Hepatocyte (in vitro differentiated cells): ENCODE results near the gene CBLB.

ENCODE experiments used
- EZH2 ChIP-seq: fragments of 200-600 bp; sonication (generic); IDR thresholded peaks from 2 replicates; pipeline ENCODE4 v1.6.1; 2016; ENCODE audit warnings: antibody characterized with exemption, mild to moderate bottlenecking, borderline replicate concordance
- TF ChIP-seq, protein P1 (sequence below): fragments of 200-600 bp; sonication (generic); IDR thresholded peaks from 2 replicates; pipeline ENCODE4 v1.5.1; 2016; ENCODE audit warnings: antibody characterized with exemption, mild to moderate bottlenecking; ENCODE audit not compliant: poor library complexity

GRCh38 chr3:105824129-105824528, 44.7 kb downstream of the CBLB start:
- TF ChIP-seq EZH2: no peak
- TF ChIP-seq, protein P1, sequence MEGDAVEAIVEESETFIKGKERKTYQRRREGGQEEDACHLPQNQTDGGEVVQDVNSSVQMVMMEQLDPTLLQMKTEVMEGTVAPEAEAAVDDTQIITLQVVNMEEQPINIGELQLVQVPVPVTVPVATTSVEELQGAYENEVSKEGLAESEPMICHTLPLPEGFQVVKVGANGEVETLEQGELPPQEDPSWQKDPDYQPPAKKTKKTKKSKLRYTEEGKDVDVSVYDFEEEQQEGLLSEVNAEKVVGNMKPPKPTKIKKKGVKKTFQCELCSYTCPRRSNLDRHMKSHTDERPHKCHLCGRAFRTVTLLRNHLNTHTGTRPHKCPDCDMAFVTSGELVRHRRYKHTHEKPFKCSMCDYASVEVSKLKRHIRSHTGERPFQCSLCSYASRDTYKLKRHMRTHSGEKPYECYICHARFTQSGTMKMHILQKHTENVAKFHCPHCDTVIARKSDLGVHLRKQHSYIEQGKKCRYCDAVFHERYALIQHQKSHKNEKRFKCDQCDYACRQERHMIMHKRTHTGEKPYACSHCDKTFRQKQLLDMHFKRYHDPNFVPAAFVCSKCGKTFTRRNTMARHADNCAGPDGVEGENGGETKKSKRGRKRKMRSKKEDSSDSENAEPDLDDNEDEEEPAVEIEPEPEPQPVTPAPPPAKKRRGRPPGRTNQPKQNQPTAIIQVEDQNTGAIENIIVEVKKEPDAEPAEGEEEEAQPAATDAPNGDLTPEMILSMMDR: no peak
